GM15510 (cell line): ENCODE measurements around the gene DIP2C.

ENCODE experiments used
- POLR2A ChIP-seq: IDR thresholded peaks from 3 replicates; pipeline ENCODE4 v1.6.1; 2011; ENCODE audit warnings: borderline replicate concordance; ENCODE audit not compliant: insufficient read length; ENCODE audit errors: extremely low read depth

Gene DIP2C

DNA sequence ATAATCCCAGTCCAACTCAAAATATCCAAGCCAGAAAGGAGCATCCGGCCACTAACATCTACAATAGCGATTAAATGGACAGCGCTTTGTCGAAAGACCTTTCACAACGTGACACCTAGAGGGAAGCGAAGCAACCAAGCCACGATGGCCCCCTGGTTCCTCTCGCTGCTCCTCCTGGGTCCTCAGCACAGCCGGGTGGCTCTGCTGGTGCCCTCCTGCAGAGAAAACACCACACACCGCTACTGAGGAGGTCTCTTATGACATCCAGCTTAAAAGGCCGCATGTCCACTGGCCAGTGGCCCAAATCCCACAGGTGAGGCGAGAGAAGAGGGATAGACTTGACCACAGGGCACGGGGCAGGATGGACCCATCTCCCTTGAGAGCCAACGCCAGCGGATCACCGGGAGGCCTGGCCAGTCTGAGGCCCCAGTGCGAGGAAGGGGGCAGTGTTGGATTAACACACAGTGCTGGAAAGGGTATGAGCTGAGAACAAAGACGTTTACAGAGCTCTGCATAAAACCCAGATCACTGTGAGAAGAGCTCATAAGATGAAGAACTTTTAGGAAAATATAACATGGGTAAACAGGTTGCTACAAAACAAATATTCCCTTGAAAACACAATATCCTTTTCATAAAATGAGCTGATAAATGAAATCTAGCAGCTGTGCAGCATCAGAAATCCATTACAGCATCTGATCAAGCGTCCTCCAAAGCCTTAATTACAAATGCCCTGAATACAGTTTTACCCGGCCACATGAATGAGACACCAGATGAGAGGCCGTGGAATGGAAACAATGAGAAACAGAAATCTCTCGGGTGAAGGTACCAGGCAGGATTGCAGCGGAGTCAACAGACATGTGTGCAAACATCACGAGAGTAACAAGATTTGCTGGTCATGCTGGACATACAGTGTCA, 236.7 kb downstream of the DIP2C start:
- TF ChIP-seq POLR2A: no peak

DNA sequence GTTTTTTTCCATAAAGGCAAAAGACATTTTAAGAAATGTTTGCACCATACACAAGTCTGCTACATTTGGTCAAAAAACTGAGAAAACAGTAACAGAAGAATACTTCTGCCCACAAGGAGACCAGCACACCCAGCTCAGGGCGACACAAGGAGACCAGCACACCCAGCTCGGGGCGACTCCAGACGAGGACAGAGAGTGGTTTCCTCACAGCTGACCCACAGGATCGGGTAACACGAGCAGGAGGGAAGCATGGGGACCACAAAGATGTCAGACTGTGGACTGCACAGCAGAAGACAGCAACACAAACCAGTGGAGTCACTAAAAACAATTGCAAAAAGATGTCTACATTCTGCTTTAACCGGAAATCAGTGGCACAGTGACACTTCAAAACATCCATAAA, 237.6 kb downstream of the DIP2C start:
- no peak for TF ChIP-seq POLR2A

DNA sequence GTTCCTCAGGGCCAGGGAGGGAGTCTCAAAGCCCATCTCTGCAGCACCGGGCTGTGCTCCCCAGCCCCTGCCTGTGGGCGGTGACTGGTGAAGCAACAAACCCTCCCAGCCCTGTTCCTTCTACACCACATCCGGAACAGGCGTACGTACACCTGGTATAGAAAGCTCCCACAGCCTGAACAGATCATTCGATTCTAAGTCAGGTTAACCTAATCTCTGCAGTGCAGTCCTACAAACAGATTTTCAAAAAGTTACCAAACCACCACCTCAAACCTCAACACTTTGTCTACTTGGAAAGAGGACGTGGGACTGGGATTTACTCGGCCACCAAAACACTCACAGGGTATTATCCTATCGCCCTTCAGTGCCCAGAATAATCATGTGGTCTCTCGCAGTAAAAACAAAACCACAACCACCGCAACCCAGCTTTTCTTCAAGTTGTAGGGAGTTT, 238.4 kb downstream of the DIP2C start:
- TF ChIP-seq POLR2A: no peak

- no peak for TF ChIP-seq POLR2A
These were observed 239.0 kb downstream of the DIP2C start for GRCh38 chr10:450463-450862.

DNA sequence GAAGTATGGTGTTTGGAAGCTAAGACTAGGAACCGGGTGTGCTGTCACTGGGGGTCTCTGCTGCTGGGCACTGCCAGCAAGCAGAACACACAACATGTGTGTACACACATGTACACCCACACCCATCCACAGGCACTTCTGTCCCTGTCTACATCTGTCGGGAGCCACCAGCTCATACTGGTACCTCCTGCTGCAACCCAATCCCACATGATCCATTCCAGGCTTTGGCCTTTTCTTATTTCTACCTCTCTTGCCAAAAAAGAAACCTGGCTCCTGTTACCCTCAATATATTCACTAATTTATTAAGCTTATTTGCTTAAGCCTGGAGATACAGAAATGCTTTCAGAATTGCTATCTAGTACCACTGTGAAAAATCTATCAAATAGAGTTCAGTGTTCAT, 246.0 kb downstream of the DIP2C start:
- TF ChIP-seq POLR2A: no peak

DNA sequence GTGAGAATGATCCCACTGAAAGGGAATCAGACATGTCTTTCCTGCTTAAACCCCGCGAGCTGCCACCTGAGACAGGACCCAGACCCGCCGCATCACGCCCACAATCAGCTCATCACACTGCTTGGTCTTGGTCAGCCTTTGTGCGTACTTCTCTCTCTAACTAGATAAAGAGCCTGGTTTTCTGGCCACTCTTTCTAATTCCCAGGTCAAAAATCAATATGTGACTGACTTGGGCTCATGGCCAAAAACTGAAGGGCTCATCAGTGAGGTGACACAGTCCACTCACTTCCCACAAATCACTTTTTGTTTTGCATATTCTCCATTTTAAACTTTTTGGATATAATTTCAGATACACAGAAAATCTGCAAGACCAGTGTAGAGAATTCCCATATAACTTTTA, 247.3 kb downstream of the DIP2C start:
- TF ChIP-seq POLR2A: no peak

DNA sequence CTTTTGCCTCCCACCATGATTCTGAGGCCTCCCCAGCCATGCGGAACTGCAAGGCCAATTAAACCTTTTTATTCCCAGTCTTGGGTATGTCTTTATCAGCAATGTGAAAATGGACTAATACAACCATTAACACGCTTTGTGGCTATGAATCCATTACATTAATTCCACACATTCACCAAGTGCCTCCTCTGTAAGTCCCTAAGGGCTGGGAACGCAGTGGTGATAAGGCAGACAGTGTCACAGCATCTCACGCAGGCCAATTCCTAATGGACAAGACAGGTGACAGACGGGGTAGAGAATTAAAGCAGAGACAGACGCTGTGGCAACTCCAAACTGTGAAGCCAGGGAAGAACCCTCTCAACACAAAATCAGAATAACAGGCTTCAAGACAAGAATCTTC, 247.8 kb downstream of the DIP2C start:
- TF ChIP-seq POLR2A: no peak

DNA sequence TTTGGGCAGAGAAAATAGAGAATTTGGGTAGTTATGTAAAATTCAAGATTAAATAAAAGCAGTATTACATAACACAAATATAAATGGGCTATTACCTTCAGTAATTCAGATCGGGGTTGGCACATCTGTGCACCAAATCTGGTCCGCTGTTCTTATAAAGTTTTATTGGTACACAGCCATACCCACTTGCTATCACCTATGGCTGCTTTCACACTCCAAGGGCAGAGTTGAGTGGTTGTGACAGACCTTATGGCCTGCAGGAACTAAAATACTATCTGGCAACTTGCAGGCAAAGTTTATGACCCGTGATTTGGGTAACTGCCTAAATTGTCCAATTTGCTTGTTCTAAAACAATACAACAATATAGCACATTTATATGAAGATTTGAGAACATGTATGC, 249.3 kb downstream of the DIP2C start:
- no peak for TF ChIP-seq POLR2A

GRCh38 chr10:437698-438490, 251.6 kb downstream of the DIP2C start:
- no peak for TF ChIP-seq POLR2A

DNA sequence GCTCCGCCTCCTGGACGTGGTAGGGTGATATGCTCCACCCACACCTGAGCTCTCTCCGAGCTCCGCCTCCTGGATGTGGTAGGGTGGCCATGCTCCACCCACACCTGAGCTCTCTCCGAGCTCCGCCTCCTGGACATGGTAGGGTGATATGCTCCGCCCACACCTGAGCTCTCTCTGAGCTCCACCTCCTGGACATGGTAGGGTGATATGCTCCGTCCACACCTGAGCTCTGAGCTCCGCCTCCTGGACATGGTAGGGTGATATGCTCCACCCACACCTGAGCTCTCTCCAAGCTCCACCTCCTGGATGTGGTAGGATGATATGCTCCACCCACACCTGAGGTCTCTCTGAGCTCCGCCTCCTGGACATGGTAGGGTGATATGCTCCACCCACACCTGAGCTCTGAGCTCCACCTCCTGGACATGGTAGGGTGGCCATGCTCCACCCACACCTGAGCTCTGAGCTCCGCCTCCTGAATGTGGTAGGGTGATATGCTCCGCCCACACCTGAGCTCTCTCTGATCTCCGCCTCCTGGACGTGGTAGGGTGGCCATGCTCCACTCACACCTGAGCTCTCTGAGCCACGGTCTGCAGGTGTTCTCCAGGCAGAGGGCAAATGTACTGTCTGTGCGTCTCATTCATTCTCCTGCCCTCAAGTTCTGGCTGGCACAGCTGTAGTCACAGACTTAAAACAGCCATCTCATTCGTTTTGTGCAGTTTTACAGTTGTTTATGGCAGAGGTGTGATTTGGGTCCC, 252.4 kb downstream of the DIP2C start:
- no peak for TF ChIP-seq POLR2A

GRCh38 chr10:436013-436697, 253.3 kb downstream of the DIP2C start:
- no peak for TF ChIP-seq POLR2A

DNA sequence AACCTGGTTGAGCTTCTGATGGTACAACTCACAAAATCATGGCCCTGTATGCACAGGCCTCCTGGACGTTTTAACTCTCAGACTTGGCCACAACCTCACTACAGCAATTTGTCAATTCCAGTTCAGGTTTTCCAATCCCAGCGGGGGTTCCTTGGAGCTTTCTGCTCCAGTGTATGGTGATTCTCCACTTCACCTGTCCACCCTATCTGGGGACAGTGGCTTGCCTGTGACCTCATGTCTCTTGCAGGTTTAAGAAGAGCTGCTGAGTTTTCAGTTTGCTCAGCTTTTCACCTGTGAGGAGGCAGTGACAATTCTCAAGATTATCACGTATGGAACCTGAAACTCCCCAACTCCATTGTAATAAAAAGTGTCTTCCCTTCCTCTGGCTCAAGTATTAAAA, 254.1 kb downstream of the DIP2C start:
- no peak for TF ChIP-seq POLR2A

- TF ChIP-seq POLR2A: no peak
These were observed 259.8 kb downstream of the DIP2C start for GRCh38 chr10:429696-430095.

DNA sequence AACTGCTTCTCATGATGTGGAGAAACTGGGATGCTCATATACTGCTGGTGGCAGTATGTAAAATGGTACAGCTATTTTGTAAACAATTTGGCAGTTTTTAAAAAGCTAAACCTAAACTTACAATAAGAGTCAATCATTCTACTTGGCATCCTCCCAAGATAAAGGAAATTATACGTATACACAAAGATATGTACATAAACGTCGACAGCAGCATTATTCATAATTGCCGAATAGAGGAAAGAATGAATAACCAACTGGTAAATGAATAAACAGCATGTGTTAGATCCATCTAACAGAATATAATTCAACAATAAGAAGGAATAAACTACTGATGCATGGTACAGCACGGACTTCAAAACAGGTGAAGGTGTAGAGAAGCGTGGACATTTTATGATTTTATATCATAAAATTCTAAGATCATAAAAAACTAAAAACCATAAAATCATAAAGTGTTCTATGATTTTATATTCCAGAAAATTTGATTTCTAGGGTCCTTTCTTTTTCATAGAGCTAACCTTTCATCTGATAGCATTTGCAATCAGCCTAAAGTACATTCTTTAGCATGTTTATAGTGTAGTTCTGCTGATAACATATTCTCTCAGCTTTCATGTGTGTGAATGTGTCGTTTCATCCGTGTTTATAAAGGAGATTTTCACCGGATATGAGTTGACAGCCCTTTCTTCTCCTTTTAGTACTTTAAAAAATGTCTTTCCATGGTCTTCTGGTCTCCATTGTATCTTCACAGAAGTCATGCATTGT, 261.5 kb downstream of the DIP2C start:
- no peak for TF ChIP-seq POLR2A
